ENCODE data around the gene DRICH1.
"Not testable (repeated sequence)": the region's sequence is repeated elsewhere in the genome, so short reads cannot be mapped to it uniquely, and the experiment has no call there.

GRCh38 chr22:23676841-23677700, 45.0 kb upstream of the DRICH1 start:
- not testable (repeated sequence) for TF ChIP-seq CTCF (conservative IDR thresholded peaks at IDR 0.05; ENCODE audit: low read length); EZH2phosphoT487 (IDR thresholded peaks at IDR 0.05; ENCODE audit: borderline replicate concordance, low read depth, low read length)

Measured in OCI-LY7 (cell line).